Suppressor macrophage treated with lipopolysaccharide for 4 hours (primary cell): ENCODE data around the gene PDPN.

Experiments used
- DNase-seq: peaks from one replicate; pipeline ENCODE4 v3.0.0-alpha.2; 2020

The PDPN gene

GRCh38 chr1:13619909-13620308, 36.3 kb downstream of the PDPN start:
- DNase-seq, result no peak

GRCh38 chr1:13620825-13621224, 37.2 kb downstream of the PDPN start:
- no peak for DNase-seq

- DNase-seq, result peak; percentile 57
Observed at GRCh38 chr1:13622446-13622845, 38.8 kb downstream of the PDPN start.

GRCh38 chr1:13623021-13623637, 39.5 kb downstream of the PDPN start:
- peak; percentile 97 for DNase-seq

GRCh38 chr1:13624526-13624925, 40.9 kb downstream of the PDPN start:
- no peak for DNase-seq

- no peak for DNase-seq
Observed at GRCh38 chr1:13627127-13627526, 43.5 kb downstream of the PDPN start.

DNA sequence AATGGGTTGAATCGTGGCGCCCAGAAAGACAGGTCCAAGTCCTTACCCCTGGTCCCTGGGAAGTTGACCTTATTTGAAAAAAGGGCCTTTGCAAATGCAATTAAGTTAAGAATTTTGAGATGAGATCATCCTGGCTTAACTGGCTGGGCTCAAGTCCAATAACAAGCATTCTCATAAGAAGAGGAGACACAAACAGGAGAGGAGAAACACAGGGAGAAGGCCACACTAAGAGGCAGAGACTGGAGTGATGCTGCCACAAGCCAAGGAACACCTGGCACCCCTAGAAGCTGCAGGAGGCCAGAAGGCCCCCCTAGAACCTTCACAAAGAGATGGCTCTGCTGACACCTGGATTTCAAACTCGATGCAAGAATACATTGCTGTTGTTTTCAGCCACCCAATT, 44.6 kb downstream of the PDPN start:
- DNase-seq, result no peak

- DNase-seq, result no peak
Observed at GRCh38 chr1:13628711-13629110, 45.1 kb downstream of the PDPN start.

DNA sequence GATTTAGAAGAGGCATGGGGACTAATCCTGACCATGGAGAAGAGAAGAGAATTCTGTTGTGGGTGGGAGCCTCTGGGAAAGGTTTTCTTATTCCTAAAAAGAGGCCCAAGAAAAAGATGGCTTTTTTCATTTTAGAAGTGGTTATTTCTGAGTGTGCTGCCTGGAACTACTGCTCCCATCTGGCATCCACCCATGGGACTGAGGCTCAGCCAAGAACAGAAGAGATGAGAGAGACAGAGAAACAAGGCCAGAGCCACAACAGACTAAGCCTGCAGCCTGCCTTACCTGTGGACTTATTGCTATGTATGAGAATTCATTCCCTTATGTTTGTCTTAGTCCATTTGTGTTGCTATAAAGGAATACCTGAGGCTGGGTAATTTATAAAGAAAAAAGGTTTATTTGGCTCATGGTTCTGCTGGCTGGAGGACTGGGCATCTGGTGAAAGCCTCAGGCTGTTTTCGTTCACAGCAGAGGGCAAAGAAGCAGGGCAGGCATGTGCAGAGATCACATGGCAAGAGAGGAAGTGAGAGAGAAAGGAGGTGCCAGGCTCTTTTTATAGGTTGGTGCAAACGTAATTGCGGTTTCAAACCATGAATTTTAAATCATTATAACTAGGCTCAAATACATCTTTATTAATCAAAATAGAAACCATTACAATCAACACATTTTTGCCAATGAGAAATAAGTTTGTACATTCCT, 58.8 kb downstream of the PDPN start:
- peak; percentile 63 for DNase-seq

- peak; percentile 46 for DNase-seq
Observed at GRCh38 chr1:13643017-13643416, 59.4 kb downstream of the PDPN start.

DNA sequence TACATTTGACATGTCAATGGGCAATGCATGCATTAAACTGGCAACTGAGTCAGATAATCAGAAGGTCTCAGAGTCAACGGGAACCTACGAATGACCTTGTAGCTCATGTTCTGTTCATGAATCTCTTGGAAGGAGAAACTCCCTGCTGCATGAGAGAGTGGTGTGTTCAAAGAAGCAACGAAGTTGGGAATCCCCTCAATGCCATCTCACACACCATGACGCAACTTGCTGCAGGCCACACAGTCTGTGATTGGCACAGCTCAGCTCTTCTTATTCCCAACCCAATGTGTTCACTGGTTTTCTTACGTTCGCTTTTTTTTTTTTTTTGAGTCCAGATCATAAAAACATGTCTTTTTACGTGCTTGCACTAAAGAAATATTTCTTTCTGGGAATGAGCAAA, 62.9 kb downstream of the PDPN start:
- DNase-seq, result peak; percentile 63

GRCh38 chr1:13651279-13651678, 67.6 kb downstream of the PDPN start:
- DNase-seq, result peak; percentile 70

- DNase-seq, result peak; percentile 41
Observed at GRCh38 chr1:13652238-13652637, 68.6 kb downstream of the PDPN start.

DNA sequence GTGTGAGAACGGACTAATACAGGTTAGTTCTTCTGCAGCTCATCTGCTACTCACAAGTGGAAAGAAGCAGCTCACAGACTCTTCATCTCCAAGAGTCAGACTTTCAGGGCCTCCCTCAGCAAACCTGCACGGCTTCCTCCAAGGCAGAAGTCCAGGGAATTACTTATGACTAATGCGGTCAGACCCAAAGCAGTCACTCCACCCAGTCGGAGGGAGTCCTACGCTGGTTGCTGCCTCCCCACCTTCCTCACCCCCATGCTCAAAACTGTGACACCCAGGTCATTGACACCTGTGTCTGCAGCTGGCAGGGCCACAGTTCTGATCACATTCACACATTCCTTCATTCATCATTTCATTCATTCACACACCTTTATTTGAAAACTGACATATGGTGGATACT, 77.9 kb downstream of the PDPN start:
- no peak for DNase-seq

DNA sequence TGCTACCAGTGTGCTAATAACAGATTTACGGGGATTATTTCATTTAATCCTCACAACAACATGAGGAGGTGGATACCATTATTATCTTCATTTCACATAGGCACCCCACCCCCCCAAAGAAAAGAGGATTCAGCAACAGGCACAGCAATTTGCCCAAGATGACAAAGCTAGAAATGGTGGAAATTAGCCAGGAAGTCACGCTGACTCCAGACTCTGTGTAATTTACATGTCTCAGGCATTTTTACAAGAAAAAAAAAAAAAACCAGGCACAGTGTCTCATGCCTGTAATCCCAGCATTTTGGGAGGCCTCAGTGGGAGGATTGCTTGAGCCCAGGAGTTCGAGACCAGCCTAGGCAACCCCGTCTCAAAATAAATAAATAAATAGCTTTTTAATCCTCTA, 78.9 kb downstream of the PDPN start:
- peak; percentile 61 for DNase-seq

GRCh38 chr1:13663969-13664368, 80.3 kb downstream of the PDPN start:
- DNase-seq, result peak; percentile 83

- DNase-seq, result peak; percentile 41
Observed at GRCh38 chr1:13664451-13664850, 80.8 kb downstream of the PDPN start.

GRCh38 chr1:13666317-13666716, 82.7 kb downstream of the PDPN start:
- no peak for DNase-seq
